Frontal cortex (tissue), 4 donors: ENCODE data around the gene PLEKHG4B. TPM values are rescaled to one million over a fixed set of nuclear protein-coding genes. Genes with fewer than 3 reads are reported as not detected.
"Not testable (repeated sequence)": the region's sequence is repeated elsewhere in the genome, so short reads cannot be mapped to it uniquely, and the experiment has no call there.

Source experiments
- DNase-seq, 2 donors: peaks; one replicate each; pipeline ENCODE4 v3.0.0; 2012; ENCODE audit warnings: low spot score in 2 of 2
- FAIRE-seq: peaks from 2 replicates; lab custom pipeline; 2012; peaks lifted over from hg19 to GRCh38; lab: Jason Lieb, UNC
- total RNA-seq: library from RNA; depleted of rRNA; stranded (reverse); fragments of >200 nt; gene quantifications from one replicate; pipeline ENCODE4 v1.2.3, GENCODE V29; 2014
- donor health status: control.
- donor health status: control.
- donor health status: control.

PLEKHG4B gene
- total RNA-seq, 1 donor from 2014 or later = 3.7 TPM

- DNase-seq (no peak), FAIRE-seq (no peak)
These were observed 100.2 kb downstream of the PLEKHG4B start for GRCh38 chr5:191949-192690.

GRCh38 chr5:192691-192969 is 100.7 kb downstream of the PLEKHG4B start:
- FAIRE-seq (no peak), DNase-seq (no peak)

- FAIRE-seq (no peak), DNase-seq (no peak)
These were observed 101.2 kb downstream of the PLEKHG4B start for GRCh38 chr5:192970-193831.

GRCh38 chr5:194102-194501 is 102.1 kb downstream of the PLEKHG4B start:
- FAIRE-seq (no peak), DNase-seq (no peak)

- no peak for DNase-seq
- FAIRE-seq = no peak
These were observed 102.7 kb downstream of the PLEKHG4B start for GRCh38 chr5:194603-195209.

- no peak for DNase-seq
- FAIRE-seq = no peak
These were observed 103.6 kb downstream of the PLEKHG4B start for GRCh38 chr5:195401-196160.

GRCh38 chr5:196350-196749 is 104.4 kb downstream of the PLEKHG4B start:
- no peak for DNase-seq

GRCh38 chr5:197031-197430 is 105.1 kb downstream of the PLEKHG4B start:
- FAIRE-seq, DNase-seq: not testable (repeated sequence)

More at GRCh38 chr5:196350-196749, 104.4 kb downstream of the PLEKHG4B start:
- FAIRE-seq = no peak

- no peak for FAIRE-seq
These were observed 106.0 kb downstream of the PLEKHG4B start for GRCh38 chr5:197892-198489.

GRCh38 chr5:198516-199196 is 106.7 kb downstream of the PLEKHG4B start:
- FAIRE-seq = no peak
- DNase-seq = no peak

More at GRCh38 chr5:197892-198489, 106.0 kb downstream of the PLEKHG4B start:
- no peak for DNase-seq

- FAIRE-seq = no peak
- DNase-seq = no peak
These were observed 107.4 kb downstream of the PLEKHG4B start for GRCh38 chr5:199197-199949.

- FAIRE-seq (no peak), DNase-seq (no peak)
These were observed 108.1 kb downstream of the PLEKHG4B start for GRCh38 chr5:199950-200645.

GRCh38 chr5:200985-201384 is 109.0 kb downstream of the PLEKHG4B start:
- FAIRE-seq (no peak), DNase-seq (no peak)

GRCh38 chr5:201672-202071 is 109.7 kb downstream of the PLEKHG4B start:
- FAIRE-seq (no peak), DNase-seq (no peak)

GRCh38 chr5:203246-203930 is 111.4 kb downstream of the PLEKHG4B start:
- DNase-seq = no peak
- FAIRE-seq = no peak

- DNase-seq (no peak), FAIRE-seq (no peak)
These were observed 112.0 kb downstream of the PLEKHG4B start for GRCh38 chr5:204001-204400.

- FAIRE-seq (no peak), DNase-seq (no peak)
These were observed 112.5 kb downstream of the PLEKHG4B start for GRCh38 chr5:204462-204861.
